Esophagus muscularis mucosa (tissue), 4 donors: ENCODE measurements around the gene PRKAR1B. TPM values are rescaled to one million over a fixed set of nuclear protein-coding genes. Genes with fewer than 3 reads are reported as not detected.
A peak's percentile ranks its signal among the peaks of the same experiment; 100 is the strongest.

Source experiments
- DNase-seq: peaks from one replicate; pipeline ENCODE4 v3.0.0-alpha.2; 2017; ENCODE audit errors: extremely low spot score
- H3K27ac ChIP-seq, 4 donors: fragments of 200-600 bp; sonication (generic); replicated peaks in 1 of 4; 1 replicate in 3 of 4; 2 replicates in 1 of 4; pipeline ENCODE4 v1.5.1; 2016 to 2019; ENCODE audit warnings: mild to moderate bottlenecking in 1 of 4
- H3K27me3 ChIP-seq, 4 donors: fragments of 200-600 bp; sonication (generic); one replicate each; pipeline versions ENCODE4 v1.5.1 to v1.6.0; 2016 to 2019
- H3K36me3 ChIP-seq, 4 donors: fragments of 200-600 bp; sonication (generic); one replicate each; pipeline ENCODE4 v1.5.1; 2016 to 2019
- H3K4me1 ChIP-seq, 4 donors: fragments of 200-600 bp; sonication (generic); one replicate each; pipeline ENCODE4 v1.5.1; 2016 to 2019
- H3K4me3 ChIP-seq, 4 donors: fragments of 200-600 bp; sonication (generic); 1 replicate in 2 of 4; 2 replicates in 2 of 4; pipeline ENCODE4 v1.5.1; 2016 to 2019; ENCODE audit warnings: mild to moderate bottlenecking in 4 of 4, moderate library complexity in 1 of 4
- H3K9me3 ChIP-seq, 4 donors: fragments of 200-600 bp; sonication (generic); 1 replicate in 3 of 4; 2 replicates in 1 of 4; pipeline ENCODE4 v1.5.1; 2016 to 2019
- EP300 ChIP-seq: sonication (generic); formaldehyde crosslinking; IDR thresholded peaks from one replicate; pipeline ENCODE4 v1.6.1; 2017; ENCODE audit warnings: antibody characterized with exemption
- POLR2A ChIP-seq: fragments of 450-650 bp; IDR thresholded peaks from one replicate; pipeline ENCODE4 v1.6.1; 2017; ENCODE audit warnings: antibody characterized with exemption, moderate library complexity, mild to moderate bottlenecking, low read depth
- POLR2AphosphoS5 ChIP-seq, 2 donors: sonication (generic); formaldehyde crosslinking; IDR thresholded peaks; one replicate each; pipeline ENCODE4 v1.6.1; 2017; ENCODE audit warnings: antibody characterized with exemption in 2 of 2
- WGBS: methylation state at CpG from one replicate; pipeline ENCODE4 v1.1.5; 2018; 5-methylcytosine and 5-hydroxymethylcytosine counted together
- intact Hi-C: fragments of 100-400 bp; cut with DNase I; formaldehyde crosslinking; loops from one replicate; pipeline ENCODE4 v1.15.1; 2023
- total RNA-seq, 4 donors: library from RNA; depleted of rRNA; stranded (reverse); fragments of >200 nt; gene quantifications; one replicate each; pipeline versions ENCODE4 v1.1.0 to v1.2.1, GENCODE V29; 2016
- TF ChIP-seq, protein P1 (sequence below), 3 experiments: fragments of 200-600 bp in 2 of 3; fragments of 450-650 bp in 1 of 3; sonication (generic) in 2 of 3; IDR thresholded peaks; one replicate each; pipeline ENCODE4 v1.5.1; 2017 to 2019; ENCODE audit warnings: antibody characterized with exemption in 3 of 3, mild to moderate bottlenecking in 2 of 3, moderate library complexity in 1 of 3

PRKAR1B gene
- total RNA-seq, 4 donors from 2014 or later: 15.4 to 46.9 (median 31.4) TPM

DNA sequence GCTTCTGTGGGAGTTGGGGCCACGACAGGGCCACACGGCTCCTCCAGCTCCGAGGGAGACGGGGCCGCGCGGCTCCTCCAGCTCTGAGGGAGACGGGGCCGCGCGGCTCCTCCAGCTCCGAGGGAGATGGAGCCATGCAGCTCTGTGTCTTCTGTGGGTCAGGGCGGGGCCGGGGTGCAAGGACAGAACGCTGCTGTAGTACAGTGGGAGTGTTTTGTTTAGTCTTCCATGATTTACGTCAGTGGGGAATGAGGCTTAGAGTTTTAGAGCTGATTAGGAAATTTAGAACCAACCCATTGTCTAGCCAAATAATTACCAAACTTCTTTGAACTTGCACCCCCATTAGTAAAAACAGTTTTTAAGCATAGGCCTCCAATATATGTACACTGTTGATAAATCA lies 32.9 kb upstream of the PRKAR1B start:
- no peak overlapping the region for H3K27ac ChIP-seq
- H3K4me1 ChIP-seq: peaks cover 0 to 13% (median 2%) of the 10 kb centered on the region in 4 donors
- peaks cover 46 to 97% (median 85%) of the 10 kb centered on the region in 4 donors for H3K36me3 ChIP-seq
- no peaks in the 10 kb centered on the region for H3K9me3 ChIP-seq
- intact Hi-C loops: no loop called here
- no peak overlapping the region for H3K4me3 ChIP-seq
- no peak for DNase-seq
- H3K27me3 ChIP-seq: no peaks in the 10 kb centered on the region
- TF ChIP-seq EP300 (no peak), POLR2AphosphoS5 (IDR thresholded peaks at IDR 0.05) (no peak), POLR2A (no peak)
- TF ChIP-seq, protein P1, sequence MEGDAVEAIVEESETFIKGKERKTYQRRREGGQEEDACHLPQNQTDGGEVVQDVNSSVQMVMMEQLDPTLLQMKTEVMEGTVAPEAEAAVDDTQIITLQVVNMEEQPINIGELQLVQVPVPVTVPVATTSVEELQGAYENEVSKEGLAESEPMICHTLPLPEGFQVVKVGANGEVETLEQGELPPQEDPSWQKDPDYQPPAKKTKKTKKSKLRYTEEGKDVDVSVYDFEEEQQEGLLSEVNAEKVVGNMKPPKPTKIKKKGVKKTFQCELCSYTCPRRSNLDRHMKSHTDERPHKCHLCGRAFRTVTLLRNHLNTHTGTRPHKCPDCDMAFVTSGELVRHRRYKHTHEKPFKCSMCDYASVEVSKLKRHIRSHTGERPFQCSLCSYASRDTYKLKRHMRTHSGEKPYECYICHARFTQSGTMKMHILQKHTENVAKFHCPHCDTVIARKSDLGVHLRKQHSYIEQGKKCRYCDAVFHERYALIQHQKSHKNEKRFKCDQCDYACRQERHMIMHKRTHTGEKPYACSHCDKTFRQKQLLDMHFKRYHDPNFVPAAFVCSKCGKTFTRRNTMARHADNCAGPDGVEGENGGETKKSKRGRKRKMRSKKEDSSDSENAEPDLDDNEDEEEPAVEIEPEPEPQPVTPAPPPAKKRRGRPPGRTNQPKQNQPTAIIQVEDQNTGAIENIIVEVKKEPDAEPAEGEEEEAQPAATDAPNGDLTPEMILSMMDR (IDR thresholded peaks at IDR 0.05): no peak
- WGBS: 95% methylated on average over 16 of the region's 16 CpGs

DNA sequence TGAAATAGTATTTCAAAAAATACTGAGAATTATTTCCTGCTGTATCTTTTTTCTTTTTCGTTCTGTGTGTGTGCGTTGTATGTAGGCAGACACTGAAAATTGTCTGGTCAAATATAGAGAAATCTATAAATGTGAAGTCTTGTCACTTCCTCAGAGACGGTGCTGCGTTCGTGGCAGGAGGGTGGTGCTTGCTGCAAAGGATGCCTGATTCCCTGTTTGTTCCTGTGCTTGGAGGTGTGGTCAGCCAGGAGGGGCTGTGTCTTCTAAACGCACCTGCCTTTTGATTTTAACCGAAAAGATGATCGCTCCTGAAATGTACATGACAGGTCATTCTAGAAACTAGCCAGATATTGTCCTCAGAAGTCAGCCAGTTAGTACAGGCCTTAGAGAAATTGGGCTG lies 32.5 kb upstream of the PRKAR1B start:
- no peaks in the 10 kb centered on the region for H3K27me3 ChIP-seq
- peaks cover 0 to 13% (median 2%) of the 10 kb centered on the region in 4 donors for H3K4me1 ChIP-seq
- TF ChIP-seq, protein P1 (IDR thresholded peaks at IDR 0.05): no peak
- TF ChIP-seq POLR2A (no peak), EP300 (no peak), POLR2AphosphoS5 (IDR thresholded peaks at IDR 0.05) (no peak)
- H3K36me3 ChIP-seq: peaks cover 46 to 97% (median 85%) of the 10 kb centered on the region in 4 donors
- 91% methylated on average over 8 of the region's 8 CpGs for WGBS
- no peak for DNase-seq
- H3K27ac ChIP-seq: no peak overlapping the region
- no peaks in the 10 kb centered on the region for H3K9me3 ChIP-seq
- no peak overlapping the region for H3K4me3 ChIP-seq
- intact Hi-C loops: no loop called here

DNA sequence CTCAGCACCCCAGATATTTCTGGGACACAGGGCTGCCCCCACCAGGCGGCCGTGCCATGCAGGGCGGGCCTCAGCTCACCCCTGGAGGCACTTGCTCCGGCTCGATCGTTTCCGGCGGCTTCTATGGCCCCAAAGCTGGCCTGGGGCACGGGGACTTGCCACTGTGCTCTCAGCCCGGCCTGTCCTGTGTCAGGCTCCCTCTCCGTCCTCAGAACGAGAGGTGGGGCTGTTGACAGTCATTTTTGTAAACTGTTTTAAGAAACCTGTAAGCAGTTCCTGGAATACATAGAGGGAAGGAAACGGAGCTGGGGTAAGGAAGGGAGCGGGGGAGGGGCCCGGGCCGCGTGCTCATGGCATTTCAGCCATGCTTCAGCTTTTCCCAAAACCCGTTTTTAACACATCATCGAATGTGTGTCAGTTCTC lies 30.7 kb upstream of the PRKAR1B start:
- Histone ChIP-seq H3K4me1 (peaks cover 0 to 13% (median 2%) of the 10 kb centered on the region in 4 donors), H3K9me3 (no peaks in the 10 kb centered on the region), H3K27me3 (no peaks in the 10 kb centered on the region), H3K36me3 (peaks cover 40 to 96% (median 82%) of the 10 kb centered on the region in 4 donors), H3K4me3 (no peak overlapping the region), H3K27ac (peak overlapping the region in 3 of 4 donors; percentile 20 to 57 (median 30))
- TF ChIP-seq EP300 (no peak), POLR2A (no peak)
- intact Hi-C loops: no loop called here
- 73% methylated on average over 19 of the region's 19 CpGs for WGBS
- DNase-seq: no peak

DNA sequence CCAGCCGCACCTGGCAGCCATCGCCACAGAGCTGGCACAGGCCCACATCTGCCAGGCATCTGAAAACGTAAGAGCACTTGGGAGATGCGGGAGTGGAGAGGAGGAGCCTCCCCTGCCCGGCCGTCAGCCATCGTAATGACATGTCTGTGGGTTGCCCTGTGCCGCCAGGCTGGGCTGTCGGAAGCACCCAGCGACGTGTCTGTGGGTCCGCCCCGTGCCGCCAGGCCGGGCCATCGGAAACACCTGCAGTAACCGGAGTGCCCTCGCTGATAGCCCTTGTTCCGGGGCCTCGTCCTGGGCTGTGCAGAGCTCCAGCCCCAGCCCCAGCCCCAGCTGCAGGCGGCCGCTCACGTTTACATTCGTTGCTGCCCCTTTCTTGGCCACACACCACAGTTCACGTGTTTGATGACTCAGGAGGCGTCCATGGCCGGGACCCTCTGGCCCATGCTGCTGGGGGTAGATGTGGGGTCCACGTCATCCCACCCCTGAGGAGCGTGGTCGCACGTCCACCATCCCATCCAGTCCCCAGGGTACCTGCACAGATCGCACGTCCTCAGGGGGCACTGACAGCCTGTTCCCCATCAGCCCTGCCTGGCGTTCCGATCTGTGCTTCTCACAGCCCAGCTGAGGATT lies 30.0 kb upstream of the PRKAR1B start:
- Histone ChIP-seq H3K4me3 (no peak overlapping the region), H3K27ac (peak overlapping the region in 3 of 4 donors; percentile 20 to 57 (median 30)), H3K9me3 (no peaks in the 10 kb centered on the region), H3K4me1 (peaks cover 0 to 13% (median 2%) of the 10 kb centered on the region in 4 donors), H3K27me3 (no peaks in the 10 kb centered on the region), H3K36me3 (peaks cover 35 to 94% (median 81%) of the 10 kb centered on the region in 4 donors)
- WGBS: 96% methylated on average over 10 of the region's 35 CpGs
- intact Hi-C loops: no loop called here
- DNase-seq: no peak
- no peak for TF ChIP-seq POLR2AphosphoS5 (IDR thresholded peaks at IDR 0.05)
- TF ChIP-seq, protein P1 (IDR thresholded peaks at IDR 0.05): no peak
- no peak for TF ChIP-seq POLR2A
- TF ChIP-seq EP300: no peak

DNA sequence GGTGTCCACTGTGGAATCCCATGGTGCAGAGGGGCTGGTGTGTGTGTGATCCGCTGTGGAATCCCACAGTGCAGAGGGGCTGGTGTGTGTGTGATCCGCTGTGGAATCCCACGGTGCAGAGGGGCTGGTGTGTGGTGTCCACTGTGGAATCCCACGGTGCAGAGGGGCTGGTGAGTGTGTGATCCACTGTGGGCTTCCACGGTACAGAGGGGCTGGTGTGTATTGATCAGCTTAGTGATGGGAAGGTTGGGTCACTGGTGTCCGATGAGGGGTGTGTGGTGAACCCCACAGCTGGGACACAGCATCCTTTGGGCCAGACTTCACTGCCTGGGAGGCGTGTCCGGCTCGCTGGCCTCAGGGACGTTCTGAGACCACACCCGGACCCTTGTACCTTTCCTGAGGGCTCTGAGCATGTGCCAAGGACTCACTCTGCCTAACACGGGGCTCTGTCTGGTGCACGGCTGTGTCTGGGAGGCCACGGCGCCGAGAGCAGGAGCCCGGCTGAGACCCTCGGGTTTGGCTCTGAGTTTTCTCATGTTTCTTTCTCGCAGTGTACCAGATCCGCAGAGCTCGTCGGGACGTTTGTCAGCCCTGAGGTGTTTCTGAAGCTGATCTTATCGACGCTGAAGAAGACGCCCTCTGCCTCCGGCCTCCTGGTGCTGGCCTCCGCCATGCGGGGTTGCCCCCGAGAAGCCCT lies 29.3 kb upstream of the PRKAR1B start:
- intact Hi-C loops: no loop called here
- Histone ChIP-seq H3K36me3 (peaks cover 35 to 92% (median 80%) of the 10 kb centered on the region in 4 donors), H3K27ac (no peak overlapping the region), H3K4me3 (no peak overlapping the region), H3K27me3 (no peaks in the 10 kb centered on the region), H3K9me3 (no peaks in the 10 kb centered on the region), H3K4me1 (peaks cover 0 to 13% (median 2%) of the 10 kb centered on the region in 4 donors)
- no peak for DNase-seq
- TF ChIP-seq POLR2A: no peak
- no peak for TF ChIP-seq EP300
- TF ChIP-seq, protein P1 (IDR thresholded peaks at IDR 0.05): no peak
- TF ChIP-seq POLR2AphosphoS5 (IDR thresholded peaks at IDR 0.05): no peak
- 91% methylated on average over 25 of the region's 30 CpGs for WGBS
